PC-9 (cell line): ENCODE measurements around the gene UBE2G2.

ENCODE experiments used
- CTCF ChIP-seq: fragments of 200-600 bp; sonication (generic); conservative IDR thresholded peaks from 2 replicates; pipeline ENCODE4 v1.6.1; 2017; ENCODE audit warnings: mixed run types, antibody characterized with exemption, mild to moderate bottlenecking, moderate library complexity
- EZH2 ChIP-seq: fragments of 200-600 bp; sonication (generic); IDR thresholded peaks from 2 replicates; pipeline ENCODE4 v1.8.0; 2017; ENCODE audit warnings: antibody characterized with exemption, low read depth

- TF ChIP-seq CTCF: no peak
- no peak for TF ChIP-seq EZH2
These were observed 45.8 kb upstream of the UBE2G2 start for GRCh38 chr21:44847261-44848056.
